ENCODE measurements around the gene PDCD1.

PDCD1 gene

GRCh38 chr2:241865957-241866789 is 7.5 kb upstream of the PDCD1 start:
- Histone ChIP-seq H3K4me2 (ENCODE audit: low read length) (no peak overlapping the region), H3K4me3 (ENCODE audit: low read length) (no peak overlapping the region), H3K27me3 (ENCODE audit: control insufficient read depth, insufficient read depth, low read length) (peaks cover 43% of the 10 kb centered on the region), H3K9ac (ENCODE audit: low read depth, low read length) (no peak overlapping the region), H3K9me3 (replicated peaks; ENCODE audit: low read length) (no peaks in the 10 kb centered on the region), H3K36me3 (ENCODE audit: insufficient read depth, low read length) (no peaks in the 10 kb centered on the region), H3K4me1 (ENCODE audit: control insufficient read depth, insufficient read depth, low read length) (peaks cover 6% of the 10 kb centered on the region)

DNA sequence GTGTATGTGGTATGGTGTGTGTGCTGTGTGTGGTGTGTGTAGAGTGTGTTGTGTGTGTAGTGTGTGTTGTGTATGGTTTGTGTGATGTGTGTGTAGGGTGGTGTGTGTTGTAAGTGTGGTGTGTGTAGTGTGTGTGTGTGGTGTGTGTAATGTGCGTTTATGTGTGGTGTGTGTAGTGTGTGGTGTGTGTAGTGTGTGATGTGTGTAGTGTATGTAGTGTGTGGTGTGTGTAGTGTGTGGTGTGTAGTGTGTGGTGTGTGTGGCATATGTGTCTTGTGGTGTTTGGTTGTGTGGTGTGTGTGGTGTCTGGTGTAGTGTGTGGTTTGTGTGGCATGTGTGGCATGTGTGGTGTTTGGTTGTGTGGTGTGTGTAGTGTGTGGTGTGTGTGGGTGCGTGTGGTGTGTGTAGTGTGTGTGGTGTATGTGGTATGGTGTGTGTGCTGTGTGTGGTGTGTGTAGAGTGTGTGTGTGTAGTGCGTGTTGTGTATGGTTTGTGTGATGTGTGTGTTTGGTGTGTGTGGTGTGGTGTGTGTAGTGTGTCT is 6.8 kb upstream of the PDCD1 start:
- Histone ChIP-seq H3K9ac (ENCODE audit: low read depth, low read length) (no peak overlapping the region), H3K9me3 (replicated peaks; ENCODE audit: low read length) (no peaks in the 10 kb centered on the region), H3K4me1 (ENCODE audit: control insufficient read depth, insufficient read depth, low read length) (peaks cover 4% of the 10 kb centered on the region), H3K36me3 (ENCODE audit: insufficient read depth, low read length) (no peaks in the 10 kb centered on the region), H3K4me2 (ENCODE audit: low read length) (no peak overlapping the region), H3K4me3 (ENCODE audit: low read length) (no peak overlapping the region), H3K27me3 (ENCODE audit: control insufficient read depth, insufficient read depth, low read length) (peaks cover 36% of the 10 kb centered on the region)

DNA sequence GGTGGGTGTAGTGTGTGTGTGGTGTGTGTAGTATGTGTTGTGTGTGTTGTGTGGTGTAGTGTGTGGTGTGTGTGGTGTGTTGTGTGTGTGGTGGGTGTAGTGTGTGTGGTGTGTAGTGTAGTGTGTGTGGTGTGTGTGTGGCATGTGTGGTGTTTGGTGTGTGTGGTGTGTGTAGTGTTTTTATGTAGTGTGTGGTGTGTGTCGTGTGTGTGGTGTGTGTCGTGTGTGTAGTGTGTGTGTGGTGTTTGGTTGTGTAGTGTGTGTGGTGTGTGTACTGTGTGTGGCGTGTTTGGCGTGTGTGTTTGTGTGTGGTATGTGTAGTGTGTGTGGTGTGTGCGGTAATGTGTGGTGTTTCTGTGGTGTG is 6.1 kb upstream of the PDCD1 start:
- H3K36me3 ChIP-seq (ENCODE audit: insufficient read depth, low read length): no peaks in the 10 kb centered on the region
- peaks cover 30% of the 10 kb centered on the region for H3K27me3 ChIP-seq (ENCODE audit: control insufficient read depth, insufficient read depth, low read length)
- H3K4me1 ChIP-seq (ENCODE audit: control insufficient read depth, insufficient read depth, low read length): peaks cover 9% of the 10 kb centered on the region
- H3K4me3 ChIP-seq (ENCODE audit: low read length): no peak overlapping the region
- no peaks in the 10 kb centered on the region for H3K9me3 ChIP-seq (replicated peaks; ENCODE audit: low read length)
- H3K9ac ChIP-seq (ENCODE audit: low read depth, low read length): no peak overlapping the region
- no peak overlapping the region for H3K4me2 ChIP-seq (ENCODE audit: low read length)

DNA sequence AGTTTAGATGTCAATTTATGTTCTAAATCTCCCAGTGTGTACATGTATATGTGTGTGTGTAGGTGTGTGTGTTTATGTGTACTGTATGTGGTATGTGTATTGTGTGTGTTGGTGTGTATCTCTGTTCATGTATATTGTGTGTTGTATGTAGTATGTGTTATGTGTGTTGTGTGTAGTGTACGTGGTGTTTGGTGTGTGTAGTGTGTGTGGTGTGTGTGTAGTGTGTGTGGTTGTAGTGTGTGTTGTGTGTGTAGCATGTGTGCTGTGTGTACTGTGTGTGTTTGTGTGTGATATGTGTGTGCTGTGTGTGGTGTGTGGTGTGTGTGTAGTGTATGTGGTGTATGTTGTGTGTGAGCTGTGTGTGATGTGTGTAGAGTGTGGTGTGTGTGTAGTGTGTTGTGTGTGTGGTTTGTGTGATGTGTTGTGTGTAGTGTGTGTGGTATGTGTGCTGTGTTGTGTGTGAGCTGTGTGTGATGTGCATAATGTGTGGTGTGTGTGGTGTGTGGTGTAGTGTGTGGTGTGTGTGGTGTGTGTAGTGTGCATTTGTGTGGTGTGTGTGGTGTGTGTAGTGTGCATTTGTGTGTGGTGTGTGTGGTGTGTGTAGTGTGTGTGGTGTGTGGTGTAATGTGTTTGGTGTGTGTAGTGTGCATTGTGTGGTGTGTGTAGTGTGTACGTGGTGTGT is 5.6 kb upstream of the PDCD1 start:
- H3K9me3 ChIP-seq (replicated peaks; ENCODE audit: low read length): no peaks in the 10 kb centered on the region
- H3K27me3 ChIP-seq (ENCODE audit: control insufficient read depth, insufficient read depth, low read length): peaks cover 30% of the 10 kb centered on the region
- peaks cover 14% of the 10 kb centered on the region for H3K4me1 ChIP-seq (ENCODE audit: control insufficient read depth, insufficient read depth, low read length)
- H3K9ac ChIP-seq (ENCODE audit: low read depth, low read length): no peak overlapping the region
- H3K36me3 ChIP-seq (ENCODE audit: insufficient read depth, low read length): no peaks in the 10 kb centered on the region
- no peak overlapping the region for H3K4me2 ChIP-seq (ENCODE audit: low read length)
- H3K4me3 ChIP-seq (ENCODE audit: low read length): no peak overlapping the region

DNA sequence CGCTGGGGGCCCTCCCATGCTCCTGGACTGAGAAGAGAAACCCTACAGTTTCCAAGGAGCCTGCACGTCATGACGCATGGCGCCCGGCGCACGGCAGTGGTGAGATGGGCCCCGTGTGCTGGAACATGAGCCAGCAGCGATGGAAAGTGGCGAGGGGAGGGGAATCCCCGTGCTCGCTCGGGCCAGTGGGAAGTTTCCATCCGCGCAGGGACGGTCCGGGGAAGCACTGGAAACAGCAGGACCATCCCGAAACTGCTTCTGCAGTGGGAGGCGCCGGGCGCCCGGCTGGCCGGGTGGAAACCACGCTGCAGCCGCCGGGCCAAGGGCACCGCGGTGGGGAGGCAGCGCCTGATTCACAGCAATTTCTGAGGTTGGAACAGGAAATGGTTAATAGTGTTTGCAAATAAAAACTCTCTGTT is 4.9 kb upstream of the PDCD1 start:
- H3K36me3 ChIP-seq (ENCODE audit: insufficient read depth, low read length): no peaks in the 10 kb centered on the region
- no peak overlapping the region for H3K9ac ChIP-seq (ENCODE audit: low read depth, low read length)
- H3K9me3 ChIP-seq (replicated peaks; ENCODE audit: low read length): no peaks in the 10 kb centered on the region
- H3K27me3 ChIP-seq (ENCODE audit: control insufficient read depth, insufficient read depth, low read length): peaks cover 27% of the 10 kb centered on the region
- peak overlapping the region; percentile 74 for H3K4me2 ChIP-seq (ENCODE audit: low read length)
- peaks cover 16% of the 10 kb centered on the region for H3K4me1 ChIP-seq (ENCODE audit: control insufficient read depth, insufficient read depth, low read length)
- H3K4me3 ChIP-seq (ENCODE audit: low read length): peak overlapping the region; percentile 24

- H3K4me3 ChIP-seq (ENCODE audit: low read length): peak overlapping the region; percentile 24
- peak overlapping the region; percentile 74 for H3K4me2 ChIP-seq (ENCODE audit: low read length)
- peaks cover 16% of the 10 kb centered on the region for H3K4me1 ChIP-seq (ENCODE audit: control insufficient read depth, insufficient read depth, low read length)
- no peak overlapping the region for H3K9ac ChIP-seq (ENCODE audit: low read depth, low read length)
- no peaks in the 10 kb centered on the region for H3K36me3 ChIP-seq (ENCODE audit: insufficient read depth, low read length)
- peaks cover 21% of the 10 kb centered on the region for H3K27me3 ChIP-seq (ENCODE audit: control insufficient read depth, insufficient read depth, low read length)
- no peaks in the 10 kb centered on the region for H3K9me3 ChIP-seq (replicated peaks; ENCODE audit: low read length)
Observed at GRCh38 chr2:241862775-241863535, 4.3 kb upstream of the PDCD1 start.

DNA sequence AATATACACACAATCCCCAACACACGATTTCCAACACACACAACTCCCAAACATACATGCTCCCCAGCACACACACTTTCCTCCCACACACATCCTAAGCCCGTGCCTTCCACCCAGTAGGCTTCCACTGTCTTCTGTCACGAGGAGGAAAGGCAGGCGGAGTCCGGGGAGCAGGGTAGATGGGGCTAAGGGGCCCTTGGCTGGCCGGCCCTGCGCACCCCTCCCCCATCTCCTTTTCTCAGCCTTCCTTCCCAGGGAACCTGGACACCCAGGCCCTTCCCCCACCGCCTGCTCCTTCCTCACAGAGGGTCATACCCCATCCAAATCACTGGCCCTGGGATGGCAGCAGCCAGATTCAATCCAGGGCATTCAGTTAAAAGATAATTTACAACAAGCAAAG is 3.4 kb upstream of the PDCD1 start:
- no peak overlapping the region for H3K4me3 ChIP-seq (ENCODE audit: low read length)
- no peak overlapping the region for H3K9ac ChIP-seq (ENCODE audit: low read depth, low read length)
- no peaks in the 10 kb centered on the region for H3K36me3 ChIP-seq (ENCODE audit: insufficient read depth, low read length)
- H3K4me1 ChIP-seq (ENCODE audit: control insufficient read depth, insufficient read depth, low read length): peaks cover 16% of the 10 kb centered on the region
- no peaks in the 10 kb centered on the region for H3K9me3 ChIP-seq (replicated peaks; ENCODE audit: low read length)
- H3K27me3 ChIP-seq (ENCODE audit: control insufficient read depth, insufficient read depth, low read length): peaks cover 14% of the 10 kb centered on the region
- no peak overlapping the region for H3K4me2 ChIP-seq (ENCODE audit: low read length)

DNA sequence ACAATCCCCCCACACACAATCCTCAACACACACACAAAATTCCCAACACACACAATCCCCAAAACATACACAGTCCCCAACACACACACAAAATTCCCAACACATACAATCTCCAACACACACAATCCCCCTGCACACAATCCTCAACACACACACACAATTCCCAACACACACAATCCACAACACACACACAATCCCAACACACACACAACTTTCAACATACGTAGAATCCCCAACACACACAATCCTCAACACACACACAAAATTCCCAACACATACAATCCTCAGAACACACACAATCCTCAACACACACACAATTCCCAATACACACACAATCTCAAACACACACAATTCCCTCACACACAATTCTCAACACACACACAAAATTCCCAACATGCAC is 2.6 kb upstream of the PDCD1 start:
- Histone ChIP-seq H3K4me2 (ENCODE audit: low read length) (no peak overlapping the region), H3K36me3 (ENCODE audit: insufficient read depth, low read length) (no peaks in the 10 kb centered on the region), H3K4me1 (ENCODE audit: control insufficient read depth, insufficient read depth, low read length) (peaks cover 16% of the 10 kb centered on the region), H3K27me3 (ENCODE audit: control insufficient read depth, insufficient read depth, low read length) (peaks cover 9% of the 10 kb centered on the region), H3K9ac (ENCODE audit: low read depth, low read length) (no peak overlapping the region), H3K9me3 (replicated peaks; ENCODE audit: low read length) (no peaks in the 10 kb centered on the region), H3K4me3 (ENCODE audit: low read length) (no peak overlapping the region)

GRCh38 chr2:241860184-241861078 is 1.7 kb upstream of the PDCD1 start:
- H3K4me3 ChIP-seq (ENCODE audit: low read length): peak overlapping the region; percentile 58
- H3K27me3 ChIP-seq (ENCODE audit: control insufficient read depth, insufficient read depth, low read length): peaks cover 9% of the 10 kb centered on the region
- H3K4me2 ChIP-seq (ENCODE audit: low read length): peak overlapping the region; percentile 81
- H3K9ac ChIP-seq (ENCODE audit: low read depth, low read length): no peak overlapping the region
- H3K36me3 ChIP-seq (ENCODE audit: insufficient read depth, low read length): no peaks in the 10 kb centered on the region
- no peaks in the 10 kb centered on the region for H3K9me3 ChIP-seq (replicated peaks; ENCODE audit: low read length)
- H3K4me1 ChIP-seq (ENCODE audit: control insufficient read depth, insufficient read depth, low read length): peaks cover 16% of the 10 kb centered on the region

GRCh38 chr2:241859436-241860183 is 916 bp upstream of the PDCD1 start:
- peak overlapping the region; percentile 44 for H3K9ac ChIP-seq (ENCODE audit: low read depth, low read length)
- H3K4me3 ChIP-seq (ENCODE audit: low read length): peak overlapping the region; percentile 58

More at GRCh38 chr2:241859436-241860183, 916 bp upstream of the PDCD1 start:
- H3K36me3 ChIP-seq (ENCODE audit: insufficient read depth, low read length): no peaks in the 10 kb centered on the region
- no peaks in the 10 kb centered on the region for H3K9me3 ChIP-seq (replicated peaks; ENCODE audit: low read length)
- peaks cover 16% of the 10 kb centered on the region for H3K4me1 ChIP-seq (ENCODE audit: control insufficient read depth, insufficient read depth, low read length)
- peak overlapping the region; percentile 81 for H3K4me2 ChIP-seq (ENCODE audit: low read length)
- peaks cover 9% of the 10 kb centered on the region for H3K27me3 ChIP-seq (ENCODE audit: control insufficient read depth, insufficient read depth, low read length)

Data from skeletal muscle satellite cell (primary cell).